ENCODE results near the gene USP47.

The USP47 gene

GRCh38 chr11:12005476-12005875 lies 163.7 kb downstream of the USP47 start:
- no peak for FAIRE-seq

- no peak for FAIRE-seq
These were observed 164.9 kb downstream of the USP47 start for GRCh38 chr11:12006552-12007229.

GRCh38 chr11:12007230-12007593 lies 165.4 kb downstream of the USP47 start:
- FAIRE-seq, result no peak

GRCh38 chr11:12007769-12008737 lies 166.3 kb downstream of the USP47 start, which contains the start of gene DKK3:
Gene DKK3, minus strand, starts transcription at chr11:12008626. Its CDS starts 44 bp downstream, at chr11:12008582.
- FAIRE-seq, result no peak

Data from A204.1 (cell line).